Mesothelial cell of epicardium (in vitro differentiated cells): ENCODE results near the gene ACER2. TPM values are rescaled to one million over a fixed set of nuclear protein-coding genes. Genes with fewer than 3 reads are reported as not detected.

ENCODE experiments used
- DNase-seq, 2 experiments: peaks; one replicate each; pipeline ENCODE4 v3.0.0; 2021; ENCODE audit warnings: low spot score in 2 of 2; ENCODE audit not compliant: unreplicated experiment in 2 of 2
- H3K27ac Mint-ChIP-seq: 2 replicates; pipeline ENCODE4 v1.8.0; 2021; ENCODE audit warnings: mixed read lengths
- H3K27me3 Mint-ChIP-seq: 2 replicates; pipeline ENCODE4 v1.8.0; 2021; ENCODE audit warnings: low read depth, mixed read lengths
- H3K36me3 Mint-ChIP-seq: 2 replicates; pipeline ENCODE4 v1.8.0; 2021; ENCODE audit warnings: mixed read lengths
- H3K4me1 Mint-ChIP-seq: 2 replicates; pipeline ENCODE4 v1.8.0; 2021; ENCODE audit warnings: mixed read lengths
- H3K4me3 Mint-ChIP-seq: 2 replicates; pipeline ENCODE4 v1.8.0; 2021; ENCODE audit warnings: mild to moderate bottlenecking, moderate library complexity, mixed read lengths
- H3K9me3 Mint-ChIP-seq: 2 replicates; pipeline ENCODE4 v1.8.0; 2021; ENCODE audit warnings: mixed read lengths
- total RNA-seq: library from RNA; stranded (reverse); gene quantifications from 3 replicates; pipeline ENCODE4 v1.2.1, GENCODE V29; 2021
- TF ChIP-seq, protein P1 (sequence below): fragments of 200-600 bp; sonication (generic); IDR thresholded peaks from one replicate; pipeline ENCODE4 v1.5.0; 2021; ENCODE audit warnings: antibody characterized with exemption; ENCODE audit not compliant: unreplicated experiment

The ACER2 gene
- total RNA-seq, 1 donor from 2014 or later, result 2.9 TPM

- Mint-ChIP-seq H3K9me3 (no peaks in the 10 kb centered on the region), H3K36me3 (no peaks in the 10 kb centered on the region), H3K4me3 (no peak overlapping the region), H3K27ac (no peak overlapping the region), H3K4me1 (peaks cover 3% of the 10 kb centered on the region), H3K27me3 (peaks cover 11% of the 10 kb centered on the region)
- DNase-seq, result no peak
- TF ChIP-seq, protein P1, sequence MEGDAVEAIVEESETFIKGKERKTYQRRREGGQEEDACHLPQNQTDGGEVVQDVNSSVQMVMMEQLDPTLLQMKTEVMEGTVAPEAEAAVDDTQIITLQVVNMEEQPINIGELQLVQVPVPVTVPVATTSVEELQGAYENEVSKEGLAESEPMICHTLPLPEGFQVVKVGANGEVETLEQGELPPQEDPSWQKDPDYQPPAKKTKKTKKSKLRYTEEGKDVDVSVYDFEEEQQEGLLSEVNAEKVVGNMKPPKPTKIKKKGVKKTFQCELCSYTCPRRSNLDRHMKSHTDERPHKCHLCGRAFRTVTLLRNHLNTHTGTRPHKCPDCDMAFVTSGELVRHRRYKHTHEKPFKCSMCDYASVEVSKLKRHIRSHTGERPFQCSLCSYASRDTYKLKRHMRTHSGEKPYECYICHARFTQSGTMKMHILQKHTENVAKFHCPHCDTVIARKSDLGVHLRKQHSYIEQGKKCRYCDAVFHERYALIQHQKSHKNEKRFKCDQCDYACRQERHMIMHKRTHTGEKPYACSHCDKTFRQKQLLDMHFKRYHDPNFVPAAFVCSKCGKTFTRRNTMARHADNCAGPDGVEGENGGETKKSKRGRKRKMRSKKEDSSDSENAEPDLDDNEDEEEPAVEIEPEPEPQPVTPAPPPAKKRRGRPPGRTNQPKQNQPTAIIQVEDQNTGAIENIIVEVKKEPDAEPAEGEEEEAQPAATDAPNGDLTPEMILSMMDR, result no peak
Observed at GRCh38 chr9:19490828-19491227, 82.0 kb downstream of the ACER2 start.

- Mint-ChIP-seq H3K4me3 (no peak overlapping the region), H3K27ac (no peak overlapping the region), H3K27me3 (peaks cover 13% of the 10 kb centered on the region), H3K36me3 (no peaks in the 10 kb centered on the region), H3K9me3 (no peaks in the 10 kb centered on the region), H3K4me1 (peaks cover 3% of the 10 kb centered on the region)
- DNase-seq, result no peak
- TF ChIP-seq, protein P1, result no peak
Observed at GRCh38 chr9:19492775-19493173, 84.0 kb downstream of the ACER2 start.

- peak in 1 of 2 experiments; percentile 66 for DNase-seq
- Mint-ChIP-seq H3K4me1 (peaks cover 3% of the 10 kb centered on the region), H3K36me3 (no peaks in the 10 kb centered on the region), H3K27me3 (peaks cover 13% of the 10 kb centered on the region), H3K27ac (peak overlapping the region; percentile 28), H3K9me3 (no peaks in the 10 kb centered on the region), H3K4me3 (no peak overlapping the region)
- TF ChIP-seq, protein P1, result peak; percentile 76
Observed at GRCh38 chr9:19493174-19493811, 84.5 kb downstream of the ACER2 start.

DNA sequence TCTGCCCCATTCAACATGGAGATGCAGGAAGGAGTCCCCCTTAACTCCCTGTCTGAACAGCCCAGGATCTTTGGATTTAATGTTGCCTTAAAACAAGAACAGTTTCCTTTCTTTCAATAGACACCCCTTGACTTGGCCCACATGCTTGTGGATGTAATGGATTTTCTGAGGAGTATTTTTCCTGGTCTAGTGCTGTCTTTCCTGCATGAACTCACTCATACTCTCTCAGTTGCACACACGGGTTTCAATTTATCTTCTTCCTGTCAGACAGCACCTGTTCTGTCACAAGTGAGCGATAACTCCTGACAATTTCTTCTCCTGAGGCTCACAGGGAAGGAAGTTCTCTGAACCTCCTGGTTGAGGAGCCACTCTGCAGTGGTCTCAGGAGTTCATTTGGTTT is 85.1 kb downstream of the ACER2 start:
- Mint-ChIP-seq H3K27ac (no peak overlapping the region), H3K27me3 (peaks cover 13% of the 10 kb centered on the region), H3K36me3 (no peaks in the 10 kb centered on the region), H3K4me1 (peaks cover 3% of the 10 kb centered on the region), H3K9me3 (no peaks in the 10 kb centered on the region), H3K4me3 (no peak overlapping the region)
- DNase-seq, result no peak
- TF ChIP-seq, protein P1, result no peak

DNA sequence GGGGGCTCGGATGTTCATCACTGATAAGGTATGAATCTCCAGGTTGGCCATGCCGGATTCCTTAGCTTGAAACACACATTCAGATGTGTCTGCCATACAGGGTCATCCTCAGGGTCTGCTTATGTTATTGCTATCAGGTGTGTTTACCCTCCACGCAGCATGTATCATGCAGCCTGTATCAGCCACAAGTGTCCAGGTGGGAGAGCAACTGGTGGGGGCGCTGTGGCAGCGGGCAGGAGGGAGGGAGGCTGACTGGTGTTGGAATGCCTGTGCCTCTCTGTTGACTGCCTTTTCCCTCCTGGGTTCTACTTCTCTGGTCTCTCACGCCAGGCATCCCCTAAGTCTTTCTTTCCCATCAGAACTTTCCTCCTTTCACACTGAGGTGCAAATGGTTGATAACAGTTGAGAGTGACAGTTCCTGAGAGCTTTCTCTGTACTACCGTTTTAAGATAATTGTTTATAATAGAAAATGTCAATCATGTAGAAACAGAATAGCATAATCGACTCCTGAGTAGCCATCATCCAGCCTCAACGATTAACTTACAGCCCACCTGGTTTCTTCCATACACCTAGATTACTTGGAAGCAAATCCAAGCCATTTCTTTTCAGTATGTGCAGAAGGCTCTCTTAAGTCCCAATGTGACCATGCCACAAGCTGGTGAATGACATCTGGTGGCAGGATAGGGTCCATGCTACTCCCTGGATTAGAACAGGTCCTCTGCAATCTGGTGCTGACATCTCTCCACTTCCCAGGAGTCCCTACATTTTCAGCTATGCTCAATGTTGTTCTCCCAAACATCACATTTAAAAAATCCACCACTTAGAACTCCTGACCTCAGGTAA is 86.6 kb downstream of the ACER2 start:
- Mint-ChIP-seq H3K27me3 (peaks cover 10% of the 10 kb centered on the region), H3K36me3 (no peaks in the 10 kb centered on the region), H3K27ac (no peak overlapping the region), H3K9me3 (peaks cover 1% of the 10 kb centered on the region), H3K4me3 (no peak overlapping the region), H3K4me1 (peaks cover 3% of the 10 kb centered on the region)
- TF ChIP-seq, protein P1, result no peak
- DNase-seq, result no peak
